GM12892 (cell line): ENCODE measurements around the gene CELA2A.
A peak's percentile ranks its signal among the peaks of the same experiment; 100 is the strongest.
"Not testable (repeated sequence)": the region's sequence is repeated elsewhere in the genome, so short reads cannot be mapped to it uniquely, and the experiment has no call there.

ENCODE experiments used
- DNase-seq: peaks from one replicate; pipeline ENCODE4 v3.0.0; 2011; ENCODE audit not compliant: insufficient read length
- FAIRE-seq: peaks from 2 replicates; lab custom pipeline; 2011; peaks lifted over from hg19 to GRCh38; lab: Jason Lieb, UNC
- POLR2A ChIP-seq: IDR thresholded peaks from 2 replicates; pipeline ENCODE4 v1.6.1; 2011; ENCODE audit warnings: low read depth, low read length, control low read depth
- POLR2AphosphoS5 ChIP-seq: IDR thresholded peaks from 2 replicates; pipeline ENCODE4 v1.6.1; 2011; ENCODE audit warnings: low read depth, low read length, control low read depth
- TAF1 ChIP-seq: IDR thresholded peaks from 2 replicates; pipeline ENCODE4 v1.6.1; 2011; ENCODE audit warnings: low read depth, mild to moderate bottlenecking, control low read depth, low read length, borderline replicate concordance

Gene CELA2A

GRCh38 chr1:15504436-15504835, 47.9 kb downstream of the CELA2A start:
- TF ChIP-seq POLR2AphosphoS5 = no peak
- no peak for TF ChIP-seq TAF1
- TF ChIP-seq POLR2A = no peak
- FAIRE-seq (no peak), DNase-seq (no peak)

- FAIRE-seq = no peak
- TF ChIP-seq TAF1 (no peak), POLR2A (no peak), POLR2AphosphoS5 (no peak)
Observed at GRCh38 chr1:15506831-15507230, 50.3 kb downstream of the CELA2A start.

GRCh38 chr1:15507278-15507677, 50.7 kb downstream of the CELA2A start:
- DNase-seq = no peak
- no peak for FAIRE-seq
- TF ChIP-seq POLR2AphosphoS5 (no peak), TAF1 (no peak), POLR2A (no peak)

More at GRCh38 chr1:15506831-15507230, 50.3 kb downstream of the CELA2A start:
- no peak for DNase-seq

- TF ChIP-seq POLR2AphosphoS5 (no peak), TAF1 (no peak), POLR2A (no peak)
- FAIRE-seq (peak; percentile 9), DNase-seq (no peak)
Observed at GRCh38 chr1:15508700-15509487, 52.4 kb downstream of the CELA2A start.

- no peak for DNase-seq
- FAIRE-seq = no peak
- no peak for TF ChIP-seq TAF1
- no peak for TF ChIP-seq POLR2A
- TF ChIP-seq POLR2AphosphoS5 = no peak
Observed at GRCh38 chr1:15509586-15509985, 53.1 kb downstream of the CELA2A start.

GRCh38 chr1:15510611-15511405, 54.3 kb downstream of the CELA2A start:
- FAIRE-seq (no peak), DNase-seq (no peak)
- TF ChIP-seq TAF1 (no peak), POLR2A (no peak), POLR2AphosphoS5 (no peak)

GRCh38 chr1:15513192-15513591, 56.7 kb downstream of the CELA2A start:
- TF ChIP-seq POLR2A (no peak), TAF1 (no peak), POLR2AphosphoS5 (no peak)
- DNase-seq (no peak), FAIRE-seq (no peak)

GRCh38 chr1:15513919-15514318, 57.4 kb downstream of the CELA2A start:
- no peak for DNase-seq
- TF ChIP-seq POLR2A (no peak), TAF1 (no peak), POLR2AphosphoS5 (no peak)
- FAIRE-seq = no peak

- FAIRE-seq, DNase-seq: not testable (repeated sequence)
Observed at GRCh38 chr1:15514557-15514956, 58.0 kb downstream of the CELA2A start.

GRCh38 chr1:15515022-15515663, 58.6 kb downstream of the CELA2A start:
- TF ChIP-seq POLR2A = no peak
- TF ChIP-seq TAF1 = no peak
- no peak for TF ChIP-seq POLR2AphosphoS5
- DNase-seq (no peak), FAIRE-seq (peak; percentile 71)

- no peak for DNase-seq
- TF ChIP-seq POLR2A = no peak
- TF ChIP-seq POLR2AphosphoS5 = no peak
- TF ChIP-seq TAF1 = no peak
- FAIRE-seq = no peak
Observed at GRCh38 chr1:15519625-15520024, 63.1 kb downstream of the CELA2A start.

GRCh38 chr1:15521206-15521906, 64.8 kb downstream of the CELA2A start:
- not testable (repeated sequence) for DNase-seq, FAIRE-seq
